Keratinocyte (primary cell): ENCODE measurements around the gene DHRSX.
"Not testable (repeated sequence)": the region's sequence is repeated elsewhere in the genome, so short reads cannot be mapped to it uniquely, and the experiment has no call there.

Experiments used
- CTCF ChIP-seq, 3 experiments: IDR thresholded peaks in 1 of 3; conservative IDR thresholded peaks in 1 of 3; optimal IDR thresholded peaks in 1 of 3; 2 replicates in 2 of 3; 3 replicates in 1 of 3; pipeline versions ENCODE3 to v1.5.1; 2011; ENCODE audit warnings: low read length in 3 of 3, mild to moderate bottlenecking in 3 of 3, moderate library complexity in 2 of 3, control low read depth in 1 of 3, inconsistent platforms in 1 of 3; ENCODE audit not compliant: insufficient read depth in 2 of 3; ENCODE audit errors: extremely low read depth in 1 of 3
- EZH2 ChIP-seq: IDR thresholded peaks from one replicate; pipeline ENCODE4 v1.6.1; 2012; ENCODE audit warnings: inconsistent platforms, mild to moderate bottlenecking, low read length, moderate library complexity

- not testable (repeated sequence) for TF ChIP-seq CTCF (optimal IDR thresholded peaks at IDR 0.05 in 1 of 3, IDR thresholded peaks at IDR 0.05 in 1 of 3, conservative IDR thresholded peaks at IDR 0.05 in 1 of 3; ENCODE audit: extremely low read depth in 1 of 3, insufficient read depth in 2 of 3, low read length in 3 of 3); EZH2
Observed at GRCh38 chrX:2312061-2312591, 188.7 kb downstream of the DHRSX start.
